VCaP (cell line): ENCODE results near the gene MPP1.
"Not testable (repeated sequence)": the region's sequence is repeated elsewhere in the genome, so short reads cannot be mapped to it uniquely, and the experiment has no call there.

Source experiments
- H3K27ac ChIP-seq: fragments of 450-650 bp; 2 replicates; pipeline ENCODE4 v1.5.1; 2017
- TF ChIP-seq, protein P1 (sequence below): fragments of 450-650 bp; conservative IDR thresholded peaks from 2 replicates; pipeline ENCODE4 v1.5.1; 2017; ENCODE audit warnings: mild to moderate bottlenecking, moderate library complexity

MPP1 gene

DNA sequence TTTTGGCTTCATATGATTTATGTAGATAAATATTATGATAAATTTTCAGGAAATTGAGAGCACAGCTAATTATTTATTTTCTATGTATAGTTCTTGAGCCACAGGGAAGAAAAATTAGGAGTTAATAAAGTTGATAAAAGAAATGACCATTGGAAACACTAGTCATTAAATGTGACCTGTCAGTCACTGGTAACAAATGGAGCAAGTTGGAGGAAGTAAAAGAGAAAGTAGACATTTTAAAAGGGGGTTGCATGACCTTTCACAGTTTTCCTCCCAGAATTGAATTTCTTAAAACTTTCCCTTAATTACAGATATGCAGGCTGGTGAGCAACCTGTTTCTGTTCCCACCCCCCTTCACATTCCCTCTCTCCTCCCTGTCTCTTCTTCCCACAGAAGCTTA lies 23.8 kb upstream of the MPP1 start:
- TF ChIP-seq, protein P1, sequence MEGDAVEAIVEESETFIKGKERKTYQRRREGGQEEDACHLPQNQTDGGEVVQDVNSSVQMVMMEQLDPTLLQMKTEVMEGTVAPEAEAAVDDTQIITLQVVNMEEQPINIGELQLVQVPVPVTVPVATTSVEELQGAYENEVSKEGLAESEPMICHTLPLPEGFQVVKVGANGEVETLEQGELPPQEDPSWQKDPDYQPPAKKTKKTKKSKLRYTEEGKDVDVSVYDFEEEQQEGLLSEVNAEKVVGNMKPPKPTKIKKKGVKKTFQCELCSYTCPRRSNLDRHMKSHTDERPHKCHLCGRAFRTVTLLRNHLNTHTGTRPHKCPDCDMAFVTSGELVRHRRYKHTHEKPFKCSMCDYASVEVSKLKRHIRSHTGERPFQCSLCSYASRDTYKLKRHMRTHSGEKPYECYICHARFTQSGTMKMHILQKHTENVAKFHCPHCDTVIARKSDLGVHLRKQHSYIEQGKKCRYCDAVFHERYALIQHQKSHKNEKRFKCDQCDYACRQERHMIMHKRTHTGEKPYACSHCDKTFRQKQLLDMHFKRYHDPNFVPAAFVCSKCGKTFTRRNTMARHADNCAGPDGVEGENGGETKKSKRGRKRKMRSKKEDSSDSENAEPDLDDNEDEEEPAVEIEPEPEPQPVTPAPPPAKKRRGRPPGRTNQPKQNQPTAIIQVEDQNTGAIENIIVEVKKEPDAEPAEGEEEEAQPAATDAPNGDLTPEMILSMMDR = no peak

DNA sequence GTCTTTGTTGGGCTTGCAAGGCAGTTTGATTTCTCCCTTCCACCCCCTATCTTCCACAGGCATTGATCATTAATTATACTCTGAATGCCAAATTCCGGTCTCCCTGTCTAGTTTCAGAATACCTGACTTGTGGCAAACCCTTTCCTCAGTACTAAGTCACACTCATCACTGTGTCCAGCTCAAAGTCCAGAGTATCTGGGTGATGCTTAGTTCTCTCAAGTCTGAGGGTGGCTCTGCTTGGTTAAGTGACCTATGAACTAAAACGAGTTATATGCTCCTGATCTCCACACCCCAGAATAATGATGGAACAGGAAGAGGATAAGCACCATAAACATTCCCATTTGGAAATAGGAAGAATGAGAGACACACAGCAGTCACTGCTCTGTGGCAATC lies 22.7 kb upstream of the MPP1 start:
- TF ChIP-seq, protein P1 = no peak
- H3K27ac ChIP-seq = no peak overlapping the region

More for the DNA sequence above, 23.8 kb upstream of the MPP1 start:
- no peak overlapping the region for H3K27ac ChIP-seq

DNA sequence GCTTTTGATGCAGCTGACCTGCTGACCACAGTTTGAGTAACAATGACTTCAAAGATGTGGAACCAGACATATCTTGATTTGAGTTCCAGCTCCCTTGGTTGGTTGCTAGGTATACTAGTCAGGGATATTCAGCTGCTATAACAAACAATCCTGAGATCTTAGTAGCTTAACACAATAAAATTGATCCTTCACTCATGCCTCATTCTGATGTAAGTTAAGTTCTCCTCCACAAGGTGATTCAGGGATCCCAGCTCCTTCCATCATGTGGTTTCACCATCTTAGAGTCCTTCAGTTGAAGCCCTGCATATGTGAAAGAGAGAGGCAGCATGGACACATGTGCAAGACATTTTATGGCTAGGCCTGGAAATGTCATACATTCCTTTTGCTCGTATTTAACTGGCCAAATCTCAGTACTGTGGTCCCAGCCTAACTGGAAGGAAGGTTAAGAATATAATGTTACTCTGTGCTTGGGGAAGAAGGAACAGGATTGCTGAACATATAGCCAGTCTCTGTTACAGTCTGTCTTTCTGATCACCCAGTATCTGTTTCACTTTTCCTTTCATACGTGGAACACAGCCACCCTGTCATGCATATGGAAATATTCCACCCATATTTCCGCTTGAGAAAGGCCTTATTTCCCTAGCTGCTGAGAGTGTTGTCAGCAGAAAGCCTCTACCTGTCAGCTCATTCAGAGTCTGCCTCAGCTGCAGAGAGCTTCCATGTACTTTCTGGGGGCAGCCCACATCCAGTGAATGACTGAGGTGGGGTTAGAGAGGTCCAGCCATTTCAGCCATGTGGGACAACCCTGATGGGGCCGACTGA lies 22.1 kb upstream of the MPP1 start:
- H3K27ac ChIP-seq = no peak overlapping the region
- TF ChIP-seq, protein P1 = no peak

DNA sequence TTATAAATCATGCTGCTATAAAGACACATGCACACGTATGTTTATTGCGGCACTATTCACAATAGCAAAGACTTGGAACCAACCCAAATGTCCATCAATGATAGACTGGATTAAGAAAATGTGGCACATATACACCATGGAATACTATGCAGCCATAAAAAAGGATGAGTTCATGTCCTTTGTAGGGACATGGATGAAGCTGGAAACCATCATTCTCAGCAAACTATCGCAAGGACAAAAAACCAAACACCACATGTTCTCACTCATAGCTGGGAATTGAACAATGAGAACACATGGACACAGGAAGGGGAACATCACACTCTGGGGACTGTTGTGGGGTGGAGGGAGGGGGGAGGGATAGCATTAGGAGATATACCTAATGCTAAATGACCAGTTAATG lies 20.3 kb upstream of the MPP1 start:
- not testable (repeated sequence) for H3K27ac ChIP-seq

DNA sequence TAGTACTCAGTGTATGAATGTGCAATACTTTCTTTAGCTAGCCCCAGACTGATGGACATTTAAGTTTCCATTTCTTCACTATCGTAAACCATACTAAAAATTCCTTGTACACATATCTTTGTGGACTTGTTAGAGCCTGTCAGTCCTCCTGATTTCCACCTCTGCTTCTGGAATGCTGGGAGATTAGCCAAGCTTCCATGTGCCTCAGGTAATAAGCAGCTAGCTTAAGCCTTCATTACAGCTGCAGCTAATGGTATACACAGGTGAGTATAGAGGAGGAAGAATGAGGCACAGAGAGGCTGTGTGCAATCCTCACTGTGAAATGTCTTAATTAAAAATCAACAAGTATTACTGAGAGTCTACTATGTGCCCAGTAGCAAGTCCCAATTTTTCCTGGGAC lies 19.4 kb upstream of the MPP1 start:
- H3K27ac ChIP-seq = no peak overlapping the region
- TF ChIP-seq, protein P1 = no peak

DNA sequence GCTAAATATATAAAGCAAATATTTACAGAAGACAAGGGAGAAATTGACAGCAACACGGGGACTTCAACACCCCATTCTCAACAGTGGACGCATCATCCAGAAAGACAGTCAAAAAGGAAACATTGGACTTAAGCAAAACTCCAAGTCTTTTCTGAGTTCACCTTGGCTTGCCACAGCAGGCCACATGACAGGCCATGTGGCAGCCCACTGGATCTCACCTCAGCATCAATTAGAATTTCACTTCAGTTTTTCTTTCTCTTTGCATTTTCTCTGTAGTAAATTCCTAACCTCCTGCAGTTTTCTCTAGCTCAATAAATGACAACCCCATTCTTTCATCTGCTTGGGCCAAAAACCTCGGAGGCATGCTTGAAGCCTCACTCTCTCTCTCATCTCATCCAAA lies 16.7 kb upstream of the MPP1 start:
- H3K27ac ChIP-seq = no peak overlapping the region
- TF ChIP-seq, protein P1 = no peak

DNA sequence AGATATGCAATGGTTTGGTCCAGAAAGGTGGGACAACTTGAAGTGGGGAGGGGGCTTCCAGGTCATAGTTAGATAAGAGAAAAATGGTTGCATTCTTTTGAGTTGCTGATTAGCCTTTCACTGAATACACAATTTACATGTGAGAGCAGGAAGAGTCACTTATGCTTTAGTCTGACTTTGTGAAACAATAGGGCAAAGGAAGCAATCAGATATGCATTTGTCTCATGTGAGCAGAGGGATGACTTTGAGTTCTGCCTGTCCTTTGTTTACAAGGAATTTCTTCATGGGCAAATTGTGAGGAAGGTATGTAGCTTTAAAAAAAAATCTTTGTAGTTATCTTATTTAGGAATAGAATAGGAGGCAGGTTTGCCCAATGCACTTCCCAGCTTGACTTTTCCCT lies 16.2 kb upstream of the MPP1 start:
- H3K27ac ChIP-seq = no peak overlapping the region
- TF ChIP-seq, protein P1 = no peak

DNA sequence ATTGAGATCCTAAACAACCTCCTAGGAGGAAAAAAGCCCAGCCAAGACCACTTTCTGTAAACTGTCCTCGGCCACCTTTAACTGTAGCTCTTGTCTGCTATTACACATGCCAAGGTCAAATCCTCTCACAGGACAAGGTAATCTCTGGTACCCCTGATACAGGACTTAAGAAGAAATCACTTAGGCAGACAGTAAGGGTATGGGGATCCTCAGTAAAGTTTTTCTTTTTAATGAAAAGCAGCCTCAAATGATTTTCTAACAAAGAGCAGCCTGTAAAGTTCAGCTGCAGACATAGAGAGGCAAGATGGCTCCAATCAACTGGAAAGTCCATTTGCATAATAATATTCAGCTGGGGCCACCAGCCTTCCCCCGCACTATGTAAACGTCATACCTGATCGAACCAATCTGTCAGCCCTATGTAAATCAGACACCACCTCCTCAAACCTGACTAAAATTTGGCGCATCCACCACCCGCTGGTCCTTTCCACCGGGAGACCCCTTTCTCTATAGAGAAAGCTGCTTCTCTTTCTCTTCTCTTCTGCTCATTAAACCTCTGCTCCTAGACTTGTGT lies 14.6 kb upstream of the MPP1 start:
- H3K27ac ChIP-seq = no peak overlapping the region
- TF ChIP-seq, protein P1 = no peak
